SK-N-SH treated with all-trans-retinoic acid at 6 μM for 48 hours (cell line): Measurements from ENCODE around the gene LOXL4.

Experiments used
- ARNTL ChIP-seq: fragments of 450-650 bp; formaldehyde crosslinking; IDR thresholded peaks from 2 replicates; pipeline ENCODE4 v1.5.0; 2020; ENCODE audit warnings: low read depth, mild to moderate bottlenecking, moderate library complexity, borderline replicate concordance
- ISL1 ChIP-seq: fragments of 250-450 bp; sonication (Bioruptor Pico); IDR thresholded peaks from 2 replicates; pipeline ENCODE4 v2.1.2; 2022; ENCODE audit warnings: mild to moderate bottlenecking, moderate library complexity
- PATZ1 ChIP-seq: fragments of 250-450 bp; sonication (Bioruptor Pico); IDR thresholded peaks from 2 replicates; pipeline ENCODE4 v1.8.0; 2020; ENCODE audit warnings: mild to moderate bottlenecking, moderate library complexity, borderline replicate concordance
- TOX ChIP-seq: fragments of 250-450 bp; sonication (Bioruptor Pico); IDR thresholded peaks from 2 replicates; pipeline ENCODE4 v1.8.0; 2021; ENCODE audit warnings: mild to moderate bottlenecking, moderate library complexity, borderline replicate concordance
- ZFP30 ChIP-seq: fragments of 450-650 bp; formaldehyde crosslinking; IDR thresholded peaks from 2 replicates; pipeline ENCODE4 v1.5.0; 2022; ENCODE audit warnings: mild to moderate bottlenecking, moderate library complexity
- ZNF70 ChIP-seq: fragments of 450-650 bp; formaldehyde crosslinking; IDR thresholded peaks from 2 replicates; pipeline ENCODE4 v1.5.0; 2020; ENCODE audit warnings: mild to moderate bottlenecking, moderate library complexity

GRCh38 chr10:98270786-98271185 is 2.8 kb upstream of the LOXL4 start:
- no peak for TF ChIP-seq PATZ1 (CRISPR knock-in tag)
- TF ChIP-seq TOX = no peak
- TF ChIP-seq ARNTL (CRISPR knock-in tag) = no peak
- no peak for TF ChIP-seq ISL1
- no peak for TF ChIP-seq ZFP30 (CRISPR knock-in tag)
- TF ChIP-seq ZNF70 = no peak
